PC-9 (cell line): ENCODE results near the gene ERBB4.

ENCODE experiments used
- EZH2 ChIP-seq: fragments of 200-600 bp; sonication (generic); IDR thresholded peaks from 2 replicates; pipeline ENCODE4 v1.8.0; 2017; ENCODE audit warnings: antibody characterized with exemption, low read depth
- TF ChIP-seq, protein P1 (sequence below): fragments of 200-600 bp; sonication (generic); conservative IDR thresholded peaks from 2 replicates; pipeline ENCODE4 v1.6.1; 2017; ENCODE audit warnings: mixed run types, antibody characterized with exemption, mild to moderate bottlenecking, moderate library complexity

DNA sequence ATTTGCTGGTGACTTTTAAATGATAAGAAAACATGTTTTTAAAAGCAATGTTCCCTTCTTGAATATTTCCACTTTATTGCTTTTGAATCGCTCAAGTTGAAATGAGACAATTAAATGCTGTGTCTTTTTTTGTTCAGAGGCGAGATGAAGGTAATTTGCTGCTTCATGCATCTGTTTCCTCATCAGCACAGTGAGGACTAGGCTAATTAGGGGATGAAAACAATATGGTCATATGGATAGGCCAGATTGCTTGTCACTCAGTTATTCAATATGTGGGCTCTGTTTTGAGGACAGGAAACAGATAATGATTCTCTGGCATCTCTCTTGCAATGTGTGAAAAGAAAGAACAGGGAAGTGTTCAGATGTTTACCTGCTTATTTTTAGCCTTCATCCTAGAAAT, 61.0 kb downstream of the ERBB4 start:
- TF ChIP-seq, protein P1, sequence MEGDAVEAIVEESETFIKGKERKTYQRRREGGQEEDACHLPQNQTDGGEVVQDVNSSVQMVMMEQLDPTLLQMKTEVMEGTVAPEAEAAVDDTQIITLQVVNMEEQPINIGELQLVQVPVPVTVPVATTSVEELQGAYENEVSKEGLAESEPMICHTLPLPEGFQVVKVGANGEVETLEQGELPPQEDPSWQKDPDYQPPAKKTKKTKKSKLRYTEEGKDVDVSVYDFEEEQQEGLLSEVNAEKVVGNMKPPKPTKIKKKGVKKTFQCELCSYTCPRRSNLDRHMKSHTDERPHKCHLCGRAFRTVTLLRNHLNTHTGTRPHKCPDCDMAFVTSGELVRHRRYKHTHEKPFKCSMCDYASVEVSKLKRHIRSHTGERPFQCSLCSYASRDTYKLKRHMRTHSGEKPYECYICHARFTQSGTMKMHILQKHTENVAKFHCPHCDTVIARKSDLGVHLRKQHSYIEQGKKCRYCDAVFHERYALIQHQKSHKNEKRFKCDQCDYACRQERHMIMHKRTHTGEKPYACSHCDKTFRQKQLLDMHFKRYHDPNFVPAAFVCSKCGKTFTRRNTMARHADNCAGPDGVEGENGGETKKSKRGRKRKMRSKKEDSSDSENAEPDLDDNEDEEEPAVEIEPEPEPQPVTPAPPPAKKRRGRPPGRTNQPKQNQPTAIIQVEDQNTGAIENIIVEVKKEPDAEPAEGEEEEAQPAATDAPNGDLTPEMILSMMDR = no peak
- no peak for TF ChIP-seq EZH2
